GM12891 (cell line): ENCODE measurements around the gene ZNF575.

ENCODE experiments used
- POLR2A ChIP-seq: IDR thresholded peaks from 2 replicates; pipeline ENCODE4 v1.6.1; 2011; ENCODE audit warnings: low read depth, low read length, control low read depth
- POLR2AphosphoS5 ChIP-seq: IDR thresholded peaks from 2 replicates; pipeline ENCODE4 v1.6.1; 2011; ENCODE audit warnings: low read depth, low read length, control low read depth
- POU2F2 ChIP-seq: IDR thresholded peaks from 2 replicates; pipeline ENCODE4 v1.6.1; 2011; ENCODE audit warnings: low read depth, mild to moderate bottlenecking, control low read depth, low read length, moderate library complexity
- SPI1 ChIP-seq: IDR thresholded peaks from 2 replicates; pipeline ENCODE4 v1.6.1; 2011; ENCODE audit warnings: low read depth, low read length, control low read depth
- TAF1 ChIP-seq: IDR thresholded peaks from 2 replicates; pipeline ENCODE4 v1.6.1; 2011; ENCODE audit warnings: low read depth, low read length, control low read depth

DNA sequence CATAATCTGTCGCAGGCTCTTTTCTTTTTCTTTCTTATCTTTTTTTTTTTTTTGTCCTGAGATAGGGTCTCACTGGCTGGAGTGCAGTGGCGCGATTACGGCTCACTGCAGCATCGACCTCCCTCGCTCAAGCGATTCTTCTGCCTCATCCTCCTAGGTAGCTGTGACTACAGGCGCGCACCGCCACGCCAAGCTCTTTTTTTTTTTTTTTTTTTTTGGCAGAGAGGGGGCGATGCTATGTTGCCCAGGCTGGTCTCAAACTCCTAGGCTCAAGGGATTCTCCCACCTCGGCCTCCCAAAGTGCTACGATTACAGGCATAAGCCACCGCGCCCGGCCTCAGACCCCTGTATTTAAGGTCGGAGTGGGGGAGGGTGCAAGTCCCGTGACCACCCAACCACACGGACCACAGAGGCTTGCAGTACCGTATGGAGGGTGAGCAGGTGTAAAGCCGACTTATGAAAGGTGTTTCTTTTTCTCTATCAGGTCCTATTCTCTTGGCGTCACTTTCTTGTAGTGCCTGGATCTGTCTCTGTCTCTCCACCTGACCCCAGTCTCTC is 30.5 kb upstream of the ZNF575 start:
- TF ChIP-seq POLR2AphosphoS5, result no peak
- TF ChIP-seq POLR2A, result no peak
- TF ChIP-seq TAF1, result no peak
- TF ChIP-seq POU2F2, result no peak
- TF ChIP-seq SPI1, result no peak
